K562 (cell line): ENCODE measurements around the gene NR2F2. TPM values are rescaled to one million over a fixed set of nuclear protein-coding genes. Genes with fewer than 3 reads are reported as not detected.

Experiments
- ATAC-seq: fragments of 200-7000 bp; cut with Tn5 transposase; 3 replicates; pipeline ENCODE4 v1.9.1; 2020; ENCODE audit warnings: moderate library complexity
- BruUV-seq: library from RNA; stranded (reverse); fragments of 400-500 nt; replicated peaks from 2 replicates; lab custom pipeline; 2021; lab: Mats Ljungman, UMichigan
- CTCF ChIA-PET: fragments of 300-600 bp; formaldehyde crosslinking; extraction: SDS; loops from one replicate; lab custom pipeline; 2021; ENCODE audit warnings: low intra/inter-chr PET ratio; lab: Yijun Ruan, JAX
- POLR2A ChIA-PET: fragments of 300-600, 350-650 bp; sonication (Branson Sonifier 250); formaldehyde crosslinking; extraction: SDS; loops from one replicate; lab custom pipeline; 2021; ENCODE audit warnings: antibody characterized with exemption, inconsistent platforms; lab: Yijun Ruan, JAX
- DNase-seq, 4 experiments: peaks; one replicate each; pipeline versions ENCODE4 v3.0.0 to v3.0.0-alpha.2; 2011 to 2018; ENCODE audit warnings: low spot score in 3 of 4, mixed read lengths in 3 of 4; ENCODE audit errors: extremely low read depth in 1 of 4
- FAIRE-seq: peaks from 2 replicates; lab custom pipeline; 2011; peaks lifted over from hg19 to GRCh38; lab: Jason Lieb, UNC
- H2AFZ ChIP-seq: 2 replicates; pipeline ENCODE4 v1.6.0; 2011; ENCODE audit warnings: low read depth, low read length, control low read depth, inconsistent platforms
- H3K27ac ChIP-seq: fragments of 200-600 bp; 3 replicates; pipeline ENCODE4 v1.8.0; 2011; ENCODE audit warnings: low read depth, mild to moderate bottlenecking, control low read depth, inconsistent platforms, low read length, moderate library complexity, mixed read lengths; ENCODE audit errors: extremely low read depth
- H3K27me3 ChIP-seq, 2 experiments: fragments of 300-600 bp in 1 of 2; 2 replicates in 1 of 2; 3 replicates in 1 of 2; pipeline versions ENCODE4 v1.6.0 to v1.8.0; 2011; ENCODE audit warnings: inconsistent platforms in 2 of 2, low read length in 2 of 2, mild to moderate bottlenecking in 1 of 2, mixed read lengths in 1 of 2, moderate library complexity in 1 of 2; ENCODE audit not compliant: control insufficient read depth in 2 of 2, insufficient read depth in 2 of 2
- H3K36me3 ChIP-seq: fragments of 300-600 bp; 3 replicates; pipeline ENCODE4 v1.8.0; 2011; ENCODE audit warnings: mild to moderate bottlenecking, low read length, inconsistent platforms; ENCODE audit not compliant: control insufficient read depth, insufficient read depth
- H3K4me1 ChIP-seq, 2 experiments: fragments of 200-600 bp in 1 of 2; replicated peaks in 1 of 2; 2 replicates in 1 of 2; 3 replicates in 1 of 2; pipeline versions ENCODE4 v1.5.1 to v1.8.0; 2011; ENCODE audit warnings: inconsistent platforms in 2 of 2, low read length in 2 of 2, mild to moderate bottlenecking in 1 of 2, mixed read lengths in 1 of 2, moderate library complexity in 1 of 2; ENCODE audit not compliant: control insufficient read depth in 2 of 2, insufficient read depth in 2 of 2
- H3K4me2 ChIP-seq: 2 replicates; pipeline ENCODE4 v1.6.1; 2011; ENCODE audit warnings: low read length, control low read depth, inconsistent platforms, mixed read lengths; ENCODE audit not compliant: insufficient read depth
- H3K4me3 ChIP-seq: fragments of 200-600 bp; sonication (generic), shearing (Covaris generic); 2 replicates; pipeline ENCODE4 v1.5.1; 2016; ENCODE audit warnings: control low read depth, inconsistent platforms
- H3K79me2 ChIP-seq: fragments of 200-600 bp; 3 replicates; pipeline ENCODE4 v1.8.0; 2011; ENCODE audit warnings: low read length, inconsistent platforms; ENCODE audit not compliant: control insufficient read depth, insufficient read depth
- H3K9ac ChIP-seq, 2 experiments: 2 replicates each; pipeline versions ENCODE4 v1.6.0 to v1.6.1; 2011; ENCODE audit warnings: low read depth in 2 of 2, low read length in 2 of 2, control low read depth in 1 of 2, inconsistent platforms in 1 of 2, mild to moderate bottlenecking in 1 of 2, mixed read lengths in 1 of 2; ENCODE audit not compliant: insufficient read depth in 1 of 2
- H3K9me1 ChIP-seq: one replicate; pipeline ENCODE4 v1.6.0; 2011; ENCODE audit warnings: inconsistent platforms, mild to moderate bottlenecking, low read length, moderate library complexity; ENCODE audit not compliant: control insufficient read depth, insufficient read depth
- H3K9me3 ChIP-seq: replicated peaks from 2 replicates; pipeline ENCODE4 v1.5.1; 2011; ENCODE audit warnings: low read depth, low read length, inconsistent platforms; ENCODE audit not compliant: control insufficient read depth, insufficient read depth
- H4K20me1 ChIP-seq: replicated peaks from 2 replicates; pipeline ENCODE4 v1.6.1; 2011; ENCODE audit warnings: low read length, inconsistent platforms, mixed read lengths; ENCODE audit not compliant: control insufficient read depth, insufficient read depth
- ATF1 ChIP-seq, 2 experiments: fragments of 450-650 bp in 1 of 2; IDR thresholded peaks; 2 replicates each; pipeline ENCODE4 v1.6.1; 2016; ENCODE audit warnings: missing compliant biosample characterization in 1 of 2, missing genetic modification characterization in 1 of 2
- CHD1 ChIP-seq: fragments of 200-600 bp; sonication (generic); IDR thresholded peaks from one replicate; pipeline ENCODE4 v1.6.1; 2012; ENCODE audit warnings: mild to moderate bottlenecking, moderate library complexity, low read length, inconsistent platforms
- CREB1 ChIP-seq, 2 experiments: sonication (generic) in 1 of 2; formaldehyde crosslinking in 1 of 2; IDR thresholded peaks; 2 replicates each; pipeline versions ENCODE4 v1.6.1 to v1.8.0; 2012 to 2022; ENCODE audit warnings: inconsistent platforms in 1 of 2, mild to moderate bottlenecking in 1 of 2, missing genetic modification reagents in 1 of 2, moderate library complexity in 1 of 2
- MED1 ChIP-seq: sonication (generic); formaldehyde crosslinking; IDR thresholded peaks from 2 replicates; pipeline ENCODE4 v1.8.1; 2023; ENCODE audit warnings: missing genetic modification reagents, borderline replicate concordance
- PHB2 ChIP-seq: fragments of 450-650 bp; IDR thresholded peaks from 2 replicates; pipeline ENCODE4 v1.6.1; 2017; ENCODE audit warnings: low read depth
- PRDM10 ChIP-seq: fragments of 450-650 bp; IDR thresholded peaks from 2 replicates; pipeline ENCODE4 v1.6.1; 2018; ENCODE audit not compliant: partially characterized antibody
- ZBTB34 ChIP-seq: fragments of 250-450 bp; sonication (Bioruptor Pico); IDR thresholded peaks from 2 replicates; pipeline ENCODE4 v1.8.0; 2021; ENCODE audit warnings: mild to moderate bottlenecking, moderate library complexity
- ZFP91 ChIP-seq: sonication (generic); formaldehyde crosslinking; IDR thresholded peaks from 2 replicates; pipeline ENCODE4 v1.8.0; 2022; ENCODE audit warnings: mild to moderate bottlenecking, missing genetic modification reagents
- WGBS: fragments of 100-300 bp; shearing (Covaris generic); methylation state at CpG from one replicate; pipeline ENCODE4 v1.1.6; 2016; ENCODE audit warnings: low coverage, mixed read lengths; ENCODE audit not compliant: insufficient coverage; ENCODE audit errors: missing lambda C conversion rate; 5-methylcytosine and 5-hydroxymethylcytosine counted together
- in situ Hi-C: fragments of 300-500 bp; cut with MboI; formaldehyde crosslinking; loops from 4 replicates; pipeline ENCODE4 v1.15.0; 2018; ENCODE audit warnings: inconsistent platforms, mixed read lengths
- intact Hi-C: fragments of 100-400 bp; cut with micrococcal nuclease; formaldehyde crosslinking; loops from 2 replicates; pipeline ENCODE4 v1.14.2; 2022
- polyA plus RNA-seq, 8 experiments: library from polyadenylated mRNA; depleted of rRNA in 4 of 8; stranded (reverse) in 5 of 8; unstranded in 3 of 8; fragments of >200 nt; fragmentation: Nextera tagmentation in 2 of 8; fragmentation: Illumina TruSeq in 1 of 8; extraction: Ambion mirVana in 2 of 8; extraction: Trizol in 1 of 8; gene quantifications; 2 replicates each; pipeline versions ENCODE4 v1.2.1 to v1.2.3, GENCODE V29; 2011 to 2014; ENCODE audit warnings: inconsistent platforms in 1 of 8, missing spikeins in 1 of 8
- total RNA-seq, 7 experiments: library from RNA; depleted of rRNA in 6 of 7; stranded (reverse); fragments of >200 nt in 6 of 7; fragmentation: Illumina TruSeq in 2 of 7; extraction: Trizol in 2 of 7; gene quantifications; 2 replicates each; pipeline versions ENCODE4 v1.2.1 to v1.2.3, GENCODE V29; 2011 to 2021; ENCODE audit warnings: low replicate concordance in 1 of 7
- TF ChIP-seq, protein P1 (sequence below): IDR thresholded peaks from 2 replicates; pipeline ENCODE4 v1.6.1; 2014; ENCODE audit warnings: antibody characterized with exemption
- TF ChIP-seq, protein P2 (sequence below): sonication (generic); formaldehyde crosslinking; IDR thresholded peaks from 2 replicates; pipeline ENCODE4 v1.8.0; 2022; ENCODE audit warnings: missing genetic modification reagents, mild to moderate bottlenecking, moderate library complexity, borderline replicate concordance

Gene NR2F2
- total and polyA plus RNA-seq, 9 of the 15 experiments (the other 6 are each of a cell fraction or from before 2014, with no cell fraction given): 6.0 to 51.8 (median 11.1) TPM

DNA sequence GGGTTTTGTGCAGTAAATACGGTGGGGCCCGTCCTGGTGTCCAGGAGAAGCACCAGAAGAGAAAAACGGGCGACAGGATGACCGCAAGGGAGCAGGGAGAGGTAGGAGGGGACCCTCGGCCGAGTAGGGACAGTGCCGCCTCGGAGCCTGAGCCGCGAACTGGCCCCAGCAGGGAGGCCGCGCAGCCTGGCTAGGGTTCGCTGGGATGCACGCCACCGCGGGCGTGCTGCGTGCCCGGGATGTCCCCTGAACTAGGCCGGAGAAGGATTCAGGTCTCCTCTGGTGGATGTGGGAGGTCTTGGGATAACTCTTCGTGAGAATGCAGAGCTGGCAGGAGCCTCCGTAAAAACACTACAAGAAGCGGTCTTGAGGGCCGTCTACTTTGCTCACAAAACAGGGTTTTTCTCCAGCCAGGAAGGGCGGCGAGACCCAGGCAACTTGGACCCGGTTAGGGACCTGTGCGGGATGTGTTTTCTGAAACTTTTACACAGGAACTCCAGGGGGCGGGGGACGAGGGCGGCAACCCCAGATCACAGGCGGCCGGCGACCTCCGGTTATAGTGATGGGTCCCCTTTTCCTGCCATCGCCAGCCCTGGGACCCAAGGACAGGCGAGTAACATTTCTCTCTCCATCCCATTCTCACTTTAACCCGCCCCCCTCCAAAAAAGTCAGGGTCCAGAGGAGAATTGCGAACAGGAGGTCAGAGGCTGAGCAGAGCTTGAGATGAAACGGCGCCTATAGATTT, 35.5 kb downstream of the NR2F2 start:
- in situ Hi-C loops (no loop called here), intact Hi-C loops (no loop called here)
- H3K4me2 ChIP-seq: no peak overlapping the region
- no peak for DNase-seq
- no peak overlapping the region for H3K4me3 ChIP-seq
- H3K9me1 ChIP-seq: peaks cover 3% of the 10 kb centered on the region
- no peak for FAIRE-seq
- H3K4me1 ChIP-seq: peaks cover 0 to 13% of the 10 kb centered on the region in 2 experiments; a peak in 2 of 5 replicates
- no peak overlapping the region for H2AFZ ChIP-seq
- 78% methylated on average over 19 of the region's 42 CpGs for WGBS
- CTCF ChIA-PET: no interaction called here
- H3K79me2 ChIP-seq: no peaks in the 10 kb centered on the region
- no peaks in the 10 kb centered on the region for H4K20me1 ChIP-seq
- H3K36me3 ChIP-seq: no peaks in the 10 kb centered on the region
- BruUV-seq: no TSS peak
- H3K9ac ChIP-seq: no peak overlapping the region
- H3K27me3 ChIP-seq: no peaks in the 10 kb centered on the region
- no peak for ATAC-seq
- H3K9me3 ChIP-seq: no peaks in the 10 kb centered on the region
- POLR2A ChIA-PET: no interaction called here
- H3K27ac ChIP-seq: no peak overlapping the region
- TF ChIP-seq CHD1: no peak
- TF ChIP-seq MED1: no peak
- no peak for TF ChIP-seq ZFP91 (CRISPR knock-in tag)
- no peak for TF ChIP-seq ATF1 (CRISPR knock-in tag; IDR thresholded peaks at IDR 0.05)
- no peak for TF ChIP-seq ATF1 (tag; IDR thresholded peaks at IDR 0.05)
- no peak for TF ChIP-seq PHB2
- TF ChIP-seq, protein P1, sequence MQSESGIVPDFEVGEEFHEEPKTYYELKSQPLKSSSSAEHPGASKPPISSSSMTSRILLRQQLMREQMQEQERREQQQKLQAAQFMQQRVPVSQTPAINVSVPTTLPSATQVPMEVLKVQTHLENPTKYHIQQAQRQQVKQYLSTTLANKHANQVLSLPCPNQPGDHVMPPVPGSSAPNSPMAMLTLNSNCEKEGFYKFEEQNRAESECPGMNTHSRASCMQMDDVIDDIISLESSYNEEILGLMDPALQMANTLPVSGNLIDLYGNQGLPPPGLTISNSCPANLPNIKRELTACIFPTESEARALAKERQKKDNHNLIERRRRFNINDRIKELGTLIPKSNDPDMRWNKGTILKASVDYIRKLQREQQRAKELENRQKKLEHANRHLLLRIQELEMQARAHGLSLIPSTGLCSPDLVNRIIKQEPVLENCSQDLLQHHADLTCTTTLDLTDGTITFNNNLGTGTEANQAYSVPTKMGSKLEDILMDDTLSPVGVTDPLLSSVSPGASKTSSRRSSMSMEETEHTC: no peak
- TF ChIP-seq, protein P2, sequence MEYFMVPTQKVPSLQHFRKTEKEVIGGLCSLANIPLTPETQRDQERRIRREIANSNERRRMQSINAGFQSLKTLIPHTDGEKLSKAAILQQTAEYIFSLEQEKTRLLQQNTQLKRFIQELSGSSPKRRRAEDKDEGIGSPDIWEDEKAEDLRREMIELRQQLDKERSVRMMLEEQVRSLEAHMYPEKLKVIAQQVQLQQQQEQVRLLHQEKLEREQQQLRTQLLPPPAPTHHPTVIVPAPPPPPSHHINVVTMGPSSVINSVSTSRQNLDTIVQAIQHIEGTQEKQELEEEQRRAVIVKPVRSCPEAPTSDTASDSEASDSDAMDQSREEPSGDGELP (CRISPR knock-in tag): no peak
- no peak for TF ChIP-seq PRDM10
- no peak for TF ChIP-seq CREB1 (IDR thresholded peaks at IDR 0.05)
- TF ChIP-seq CREB1 (CRISPR knock-in tag; IDR thresholded peaks at IDR 0.05): no peak
- no peak for TF ChIP-seq ZBTB34 (CRISPR knock-in tag)
